Mesenchymal stem cell (in vitro differentiated cells and primary cell): ENCODE results near the gene MS4A5.

ENCODE experiments used
- DNase-seq: peaks from one replicate; pipeline ENCODE4 v3.0.0-alpha.2; 2013
- H2AFZ ChIP-seq: one replicate; pipeline ENCODE4 v1.6.1; 2013; ENCODE audit warnings: low read depth, mild to moderate bottlenecking, control low read depth, inconsistent platforms, low read length, moderate library complexity
- H2AK5ac ChIP-seq: 2 replicates; pipeline ENCODE4 v1.6.1; 2013; ENCODE audit warnings: low read length, moderate library complexity, mild to moderate bottlenecking, inconsistent platforms; ENCODE audit not compliant: severe bottlenecking
- H2BK120ac ChIP-seq: one replicate; pipeline ENCODE4 v1.6.1; 2013; ENCODE audit warnings: low read depth, mild to moderate bottlenecking, inconsistent platforms, low read length, moderate library complexity
- H2BK12ac ChIP-seq, 2 experiments: one replicate each; pipeline ENCODE4 v1.6.1; 2013; ENCODE audit warnings: inconsistent platforms in 2 of 2, low read length in 2 of 2, mild to moderate bottlenecking in 2 of 2, moderate library complexity in 2 of 2, control low read depth in 1 of 2
- H2BK15ac ChIP-seq: one replicate; pipeline ENCODE4 v1.6.1; 2013; ENCODE audit warnings: mild to moderate bottlenecking, low read depth, inconsistent platforms; ENCODE audit not compliant: poor library complexity, severe bottlenecking
- H2BK5ac ChIP-seq: 2 replicates; pipeline ENCODE4 v1.6.1; 2013; ENCODE audit warnings: low read depth, mild to moderate bottlenecking, low read length, control low read depth, inconsistent platforms; ENCODE audit not compliant: poor library complexity, severe bottlenecking
- H3K14ac ChIP-seq, 2 experiments: one replicate each; pipeline ENCODE4 v1.6.1; 2013; ENCODE audit warnings: inconsistent platforms in 2 of 2, low read length in 2 of 2, control low read depth in 1 of 2, mild to moderate bottlenecking in 1 of 2, moderate library complexity in 1 of 2
- H3K18ac ChIP-seq, 2 experiments: one replicate each; pipeline ENCODE4 v1.6.1; 2013; ENCODE audit warnings: inconsistent platforms in 2 of 2, low read length in 2 of 2, control low read depth in 1 of 2, low read depth in 1 of 2, mild to moderate bottlenecking in 1 of 2
- H3K23ac ChIP-seq, 2 experiments: one replicate each; pipeline ENCODE4 v1.6.1; 2013; ENCODE audit warnings: inconsistent platforms in 2 of 2, low read length in 2 of 2, mild to moderate bottlenecking in 2 of 2, moderate library complexity in 2 of 2, control low read depth in 1 of 2
- H3K27ac ChIP-seq: 2 replicates; pipeline ENCODE4 v1.5.1; 2013; ENCODE audit warnings: mild to moderate bottlenecking, moderate library complexity, low read length, control low read depth, inconsistent platforms; ENCODE audit not compliant: poor library complexity, severe bottlenecking
- H3K27me3 ChIP-seq, 2 experiments: 2 replicates each; pipeline versions ENCODE4 v1.6.1 to v1.7.0; 2013; ENCODE audit warnings: low read length in 2 of 2, mild to moderate bottlenecking in 2 of 2, moderate library complexity in 2 of 2, control low read depth in 1 of 2, inconsistent platforms in 1 of 2; ENCODE audit not compliant: control insufficient read depth in 1 of 2, insufficient read depth in 1 of 2
- H3K36me3 ChIP-seq, 2 experiments: 2 replicates each; pipeline versions ENCODE4 v1.6.1 to v1.7.0; 2013; ENCODE audit warnings: low read length in 2 of 2, control low read depth in 1 of 2, inconsistent platforms in 1 of 2, low read depth in 1 of 2, mild to moderate bottlenecking in 1 of 2; ENCODE audit not compliant: insufficient read depth in 2 of 2, control insufficient read depth in 1 of 2
- H3K4ac ChIP-seq, 2 experiments: one replicate each; pipeline ENCODE4 v1.6.1; 2013; ENCODE audit warnings: inconsistent platforms in 2 of 2, low read length in 2 of 2, mild to moderate bottlenecking in 2 of 2, moderate library complexity in 2 of 2, control low read depth in 1 of 2, low read depth in 1 of 2
- H3K4me1 ChIP-seq: 2 replicates; pipeline ENCODE4 v1.6.1; 2013; ENCODE audit warnings: low read depth, low read length, control low read depth; ENCODE audit not compliant: control insufficient read depth, insufficient read depth
- H3K4me2 ChIP-seq: 2 replicates; pipeline ENCODE4 v1.6.1; 2013; ENCODE audit warnings: low read length, mild to moderate bottlenecking, inconsistent platforms; ENCODE audit not compliant: poor library complexity, severe bottlenecking
- H3K4me3 ChIP-seq, 2 experiments: 2 replicates each; pipeline versions ENCODE4 v1.5.1 to v1.7.0; 2013; ENCODE audit warnings: low read length in 2 of 2, mild to moderate bottlenecking in 2 of 2, control low read depth in 1 of 2, low read depth in 1 of 2; ENCODE audit not compliant: insufficient read depth in 1 of 2
- H3K79me1 ChIP-seq: replicated peaks from 2 replicates; pipeline ENCODE4 v1.6.1; 2013; ENCODE audit warnings: mild to moderate bottlenecking, control low read depth, low read length, inconsistent platforms; ENCODE audit not compliant: poor library complexity, severe bottlenecking
- H3K9ac ChIP-seq: 2 replicates; pipeline ENCODE4 v1.7.0; 2013; ENCODE audit warnings: mild to moderate bottlenecking, low read length, moderate library complexity
- H3K9me3 ChIP-seq: 2 replicates; pipeline ENCODE4 v1.7.0; 2013; ENCODE audit warnings: mild to moderate bottlenecking, low read length; ENCODE audit not compliant: control insufficient read depth
- H4K8ac ChIP-seq: one replicate; pipeline ENCODE4 v1.6.1; 2013; ENCODE audit warnings: inconsistent platforms, mild to moderate bottlenecking, low read length, moderate library complexity
- H4K91ac ChIP-seq: one replicate; pipeline ENCODE4 v1.6.1; 2013; ENCODE audit warnings: mild to moderate bottlenecking, low read length, inconsistent platforms
- WGBS: methylation state at CpG from one replicate; pipeline ENCODE4 v1.1.7; 2013; ENCODE audit warnings: mixed read lengths; 5-methylcytosine and 5-hydroxymethylcytosine counted together

The MS4A5 gene

GRCh38 chr11:60454212-60454611 is 24.8 kb downstream of the MS4A5 start:
- H3K14ac ChIP-seq = no peak overlapping the region
- H3K4me2 ChIP-seq = no peak overlapping the region
- H3K4ac ChIP-seq = no peak overlapping the region
- peaks cover 0 to 4% of the 10 kb centered on the region in 2 experiments for H3K27me3 ChIP-seq
- DNase-seq = no peak
- no peaks in the 10 kb centered on the region for H3K79me1 ChIP-seq
- H3K36me3 ChIP-seq = no peaks in the 10 kb centered on the region
- H4K8ac ChIP-seq = no peak overlapping the region
- H3K4me1 ChIP-seq = no peaks in the 10 kb centered on the region
- no peaks in the 10 kb centered on the region for H3K9me3 ChIP-seq
- H2BK120ac ChIP-seq = no peak overlapping the region
- no peak overlapping the region for H3K4me3 ChIP-seq
- H3K27ac ChIP-seq = no peak overlapping the region
- no peak overlapping the region for H4K91ac ChIP-seq
- H3K9ac ChIP-seq = no peak overlapping the region
- no peak overlapping the region for H2BK12ac ChIP-seq
- no peak overlapping the region for H2AK5ac ChIP-seq
- no peak overlapping the region for H2BK5ac ChIP-seq
- H3K23ac ChIP-seq = no peak overlapping the region
- no peak overlapping the region for H2BK15ac ChIP-seq
- no peak overlapping the region for H2AFZ ChIP-seq
- H3K18ac ChIP-seq = no peak overlapping the region

GRCh38 chr11:60455531-60456042 is 26.2 kb downstream of the MS4A5 start, which contains the start of gene MS4A1:
MS4A1 (plus strand) TSS chr11:60455847; CDS start chr11:60462375, 6,528 bp downstream.
- H4K8ac ChIP-seq = no peak within 1 kb of the TSS
- H3K18ac ChIP-seq = no peak within 1 kb of the TSS
- H3K14ac ChIP-seq = no peak within 1 kb of the TSS
- no peak within 1 kb of the TSS for H3K9ac ChIP-seq
- no peak within 1 kb of the TSS for H2BK15ac ChIP-seq
- no peak within 1 kb of the TSS for H3K4me3 ChIP-seq
- H2AK5ac ChIP-seq = no peak within 1 kb of the TSS
- no peak within 1 kb of the TSS for H3K27ac ChIP-seq
- no peaks in the 10 kb centered on the region for H3K36me3 ChIP-seq
- no peak within 1 kb of the TSS for H3K4me2 ChIP-seq
- H3K4ac ChIP-seq = no peak within 1 kb of the TSS
- no peak within 1 kb of the TSS for H2BK120ac ChIP-seq
- no peak within 1 kb of the TSS for H3K23ac ChIP-seq
- peaks cover 0 to 4% of the 10 kb centered on the region in 2 experiments for H3K27me3 ChIP-seq
- no peak within 1 kb of the TSS for H4K91ac ChIP-seq
- no peak within 1 kb of the TSS for H2BK5ac ChIP-seq
- H2BK12ac ChIP-seq = no peak within 1 kb of the TSS
- H3K9me3 ChIP-seq = no peaks in the 10 kb centered on the region
- no peak within 1 kb of the TSS for H2AFZ ChIP-seq
- no peaks in the 10 kb centered on the region for H3K4me1 ChIP-seq
- 65% methylated on average over 2 of the region's 4 CpGs for WGBS
- H3K79me1 ChIP-seq = no peaks in the 10 kb centered on the region
- DNase-seq = no peak

GRCh38 chr11:60457576-60457975 is 28.2 kb downstream of the MS4A5 start:
- Histone ChIP-seq H2AFZ (no peak overlapping the region), H2BK5ac (no peak overlapping the region), H3K27ac (no peak overlapping the region), H2AK5ac (no peak overlapping the region), H2BK12ac (no peak overlapping the region), H3K36me3 (no peaks in the 10 kb centered on the region), H2BK15ac (no peak overlapping the region), H3K4ac (no peak overlapping the region), H3K4me3 (no peak overlapping the region), H4K91ac (no peak overlapping the region), H4K8ac (no peak overlapping the region), H3K79me1 (no peaks in the 10 kb centered on the region), H3K27me3 (peaks cover 0 to 4% of the 10 kb centered on the region in 2 experiments), H2BK120ac (no peak overlapping the region), H3K4me1 (no peaks in the 10 kb centered on the region), H3K18ac (no peak overlapping the region), H3K4me2 (no peak overlapping the region), H3K9ac (no peak overlapping the region), H3K9me3 (no peaks in the 10 kb centered on the region), H3K23ac (no peak overlapping the region), H3K14ac (no peak overlapping the region)
- WGBS = 69% methylated on average over 1 of the region's 3 CpGs
- no peak for DNase-seq

- no peak overlapping the region for H3K4me2 ChIP-seq
- no peak overlapping the region for H2BK15ac ChIP-seq
- DNase-seq = no peak
- no peak overlapping the region for H3K4me3 ChIP-seq
- peaks cover 0 to 4% of the 10 kb centered on the region in 2 experiments for H3K27me3 ChIP-seq
- no peaks in the 10 kb centered on the region for H3K36me3 ChIP-seq
- H3K23ac ChIP-seq = no peak overlapping the region
- H2AK5ac ChIP-seq = no peak overlapping the region
- no peak overlapping the region for H4K91ac ChIP-seq
- H4K8ac ChIP-seq = no peak overlapping the region
- H3K79me1 ChIP-seq = no peaks in the 10 kb centered on the region
- H2BK12ac ChIP-seq = no peak overlapping the region
- H3K4ac ChIP-seq = no peak overlapping the region
- H3K4me1 ChIP-seq = no peaks in the 10 kb centered on the region
- no peak overlapping the region for H3K27ac ChIP-seq
- H3K9me3 ChIP-seq = no peaks in the 10 kb centered on the region
- no peak overlapping the region for H3K9ac ChIP-seq
- H3K18ac ChIP-seq = no peak overlapping the region
- no peak overlapping the region for H3K14ac ChIP-seq
- WGBS = 100% methylated on average over 1 of the region's 1 CpG
- H2BK5ac ChIP-seq = no peak overlapping the region
- no peak overlapping the region for H2AFZ ChIP-seq
- H2BK120ac ChIP-seq = no peak overlapping the region
Observed at GRCh38 chr11:60459345-60459744, 30.0 kb downstream of the MS4A5 start.
